Ascending aorta (tissue), 2 donors: ENCODE measurements around the gene TMEM121. TPM values are rescaled to one million over a fixed set of nuclear protein-coding genes. Genes with fewer than 3 reads are reported as not detected.
A peak's percentile ranks its signal among the peaks of the same experiment; 100 is the strongest.

Experiments
- DNase-seq, 2 donors: peaks; one replicate each; pipeline ENCODE4 v3.0.0-alpha.2; 2019; ENCODE audit warnings: low spot score in 2 of 2
- H3K27ac ChIP-seq, 2 donors: fragments of 200-600 bp; sonication (generic); one replicate each; pipeline ENCODE4 v1.5.1; 2016 to 2017; ENCODE audit warnings: mild to moderate bottlenecking in 1 of 2
- H3K27me3 ChIP-seq: fragments of 200-600 bp; sonication (generic); one replicate; pipeline ENCODE4 v1.5.1; 2017
- H3K36me3 ChIP-seq, 2 donors: fragments of 200-600 bp; sonication (generic); one replicate each; pipeline ENCODE4 v1.5.1; 2016
- H3K4me1 ChIP-seq, 2 donors: fragments of 200-600 bp; sonication (generic); one replicate each; pipeline ENCODE4 v1.5.1; 2016 to 2017; ENCODE audit warnings: mild to moderate bottlenecking in 1 of 2
- H3K4me3 ChIP-seq, 2 donors: fragments of 200-600 bp; sonication (generic); one replicate each; pipeline ENCODE4 v1.5.1; 2016 to 2017; ENCODE audit warnings: mild to moderate bottlenecking in 1 of 2
- H3K9me3 ChIP-seq, 2 donors: fragments of 200-600 bp; sonication (generic); one replicate each; pipeline ENCODE4 v1.5.1; 2016
- CTCF ChIP-seq, 3 experiments: fragments of 200-600 bp in 2 of 3; fragments of 450-650 bp in 1 of 3; sonication (generic) in 2 of 3; IDR thresholded peaks; one replicate each; pipeline ENCODE4 v1.5.1; 2016 to 2019; ENCODE audit warnings: antibody characterized with exemption in 3 of 3, mild to moderate bottlenecking in 1 of 3, moderate library complexity in 1 of 3
- intact Hi-C: fragments of 100-400 bp; cut with DNase I; formaldehyde crosslinking; loops from one replicate; pipeline ENCODE4 v1.15.1; 2023
- total RNA-seq: library from RNA; depleted of rRNA; stranded (reverse); fragments of >200 nt; gene quantifications from one replicate; pipeline ENCODE4 v1.1.0, GENCODE V29; 2016

The TMEM121 gene
- total RNA-seq, 1 donor from 2014 or later = 34.6 TPM

- TF ChIP-seq CTCF (IDR thresholded peaks at IDR 0.05) = no peak
- peaks cover 0 to 10% of the 10 kb centered on the region in 2 donors for H3K36me3 ChIP-seq
- H3K27me3 ChIP-seq = no peaks in the 10 kb centered on the region
- no peak overlapping the region for H3K27ac ChIP-seq
- peaks cover 0 to 9% of the 10 kb centered on the region in 2 donors for H3K4me1 ChIP-seq
- H3K4me3 ChIP-seq = no peak overlapping the region
- H3K9me3 ChIP-seq = no peaks in the 10 kb centered on the region
- DNase-seq = no peak
- intact Hi-C loops = loop anchor here (5.0 kb wide), 1 partner anchor 402 kb away; no protein-coding TSS in a partner anchor
These were observed 31.8 kb upstream of the TMEM121 start for GRCh38 chr14:105494606-105494929.

DNA sequence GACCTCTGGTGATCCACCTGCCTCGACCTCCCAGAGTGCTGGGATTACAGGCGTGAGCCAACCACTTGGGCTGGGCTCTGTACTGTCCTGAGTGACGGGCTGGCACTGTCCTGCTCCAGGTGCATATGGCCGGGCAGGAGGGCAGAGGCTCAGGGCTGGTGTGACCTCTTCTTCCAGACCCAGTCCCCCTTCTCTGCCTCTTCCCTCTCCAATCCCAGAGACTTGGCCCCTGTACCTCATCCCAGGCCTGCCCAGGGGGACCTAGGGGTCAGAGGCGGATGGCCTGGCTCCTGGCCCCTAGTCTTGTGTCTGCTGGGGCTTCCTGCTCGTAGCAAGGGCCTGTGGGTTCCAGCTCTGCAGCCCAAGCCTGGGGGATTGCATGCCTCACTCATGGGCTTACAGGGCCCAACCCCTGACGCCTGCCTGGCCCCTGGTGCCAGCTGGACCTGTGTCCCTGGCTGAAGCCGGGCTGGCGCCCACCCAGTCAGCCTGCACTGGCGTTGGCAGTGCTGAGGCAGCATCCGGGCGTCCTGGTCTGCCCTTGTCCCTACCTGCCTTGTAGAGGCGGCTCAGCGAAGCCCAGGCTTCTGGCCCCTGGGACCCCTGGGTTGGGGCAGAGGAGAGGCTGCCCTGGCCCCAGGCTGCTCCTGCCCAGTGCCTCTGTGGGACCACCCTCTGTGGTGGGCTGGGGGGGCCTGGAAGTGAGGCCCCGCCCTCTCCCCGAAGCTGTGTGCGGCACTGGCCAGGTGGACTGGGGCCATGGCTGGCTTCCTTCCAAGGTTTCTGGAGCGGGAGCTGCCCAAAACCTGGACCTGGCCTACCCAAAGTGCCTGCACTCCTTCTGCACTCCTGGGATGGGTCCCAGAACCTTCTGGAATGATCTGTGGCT lies 31.0 kb upstream of the TMEM121 start:
- intact Hi-C loops = no loop called here
- TF ChIP-seq CTCF (IDR thresholded peaks at IDR 0.05) = no peak
- no peaks in the 10 kb centered on the region for H3K9me3 ChIP-seq
- no peak overlapping the region for H3K4me3 ChIP-seq
- H3K27ac ChIP-seq = no peak overlapping the region
- H3K4me1 ChIP-seq = peaks cover 0 to 6% of the 10 kb centered on the region in 2 donors
- no peaks in the 10 kb centered on the region for H3K27me3 ChIP-seq
- peak in 1 of 2 donors; percentile 64 for DNase-seq
- peaks cover 0 to 10% of the 10 kb centered on the region in 2 donors for H3K36me3 ChIP-seq

DNA sequence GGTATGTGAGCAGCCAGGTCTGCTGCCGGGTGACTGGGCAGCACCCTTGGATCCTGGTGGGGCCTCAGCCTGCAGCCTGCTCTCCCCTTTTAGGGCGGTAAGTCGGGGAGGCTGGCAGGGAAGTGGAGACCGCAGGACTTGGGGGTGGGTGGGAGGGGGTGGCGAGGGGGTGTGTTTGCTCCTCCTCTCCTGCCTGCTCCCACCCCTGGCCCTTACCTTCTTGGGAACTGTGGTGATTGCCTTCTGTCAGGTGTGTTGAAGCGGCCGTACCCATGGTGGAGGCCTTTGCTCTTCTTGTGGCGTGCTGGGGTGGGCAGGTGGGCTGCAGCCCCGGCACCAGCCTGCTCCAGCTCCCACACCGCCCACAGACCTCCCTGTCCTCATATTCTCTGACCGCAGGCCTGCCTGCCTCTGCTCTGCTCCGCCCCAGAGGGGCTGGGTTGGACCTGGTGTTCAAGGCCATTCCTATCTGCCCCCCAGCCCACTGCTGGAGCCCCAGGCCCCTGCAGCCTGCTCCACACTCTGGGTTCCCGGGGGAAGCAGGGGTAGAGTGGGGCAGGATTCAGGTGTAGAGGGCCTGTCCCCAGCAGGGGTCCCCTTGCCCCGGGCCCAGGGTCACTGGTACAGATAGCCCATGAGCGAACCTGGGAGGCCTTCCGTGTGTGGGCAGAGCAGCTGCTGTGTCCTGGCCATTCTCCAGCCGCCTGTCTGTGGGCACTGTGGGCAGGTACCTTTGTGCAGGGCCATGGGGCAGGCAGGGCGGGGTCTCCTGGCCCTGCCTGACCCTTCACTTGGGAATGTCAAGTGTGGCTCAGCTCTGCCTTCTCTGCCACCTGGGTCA lies 30.2 kb upstream of the TMEM121 start:
- H3K4me3 ChIP-seq = no peak overlapping the region
- no peak for TF ChIP-seq CTCF (IDR thresholded peaks at IDR 0.05)

DNA sequence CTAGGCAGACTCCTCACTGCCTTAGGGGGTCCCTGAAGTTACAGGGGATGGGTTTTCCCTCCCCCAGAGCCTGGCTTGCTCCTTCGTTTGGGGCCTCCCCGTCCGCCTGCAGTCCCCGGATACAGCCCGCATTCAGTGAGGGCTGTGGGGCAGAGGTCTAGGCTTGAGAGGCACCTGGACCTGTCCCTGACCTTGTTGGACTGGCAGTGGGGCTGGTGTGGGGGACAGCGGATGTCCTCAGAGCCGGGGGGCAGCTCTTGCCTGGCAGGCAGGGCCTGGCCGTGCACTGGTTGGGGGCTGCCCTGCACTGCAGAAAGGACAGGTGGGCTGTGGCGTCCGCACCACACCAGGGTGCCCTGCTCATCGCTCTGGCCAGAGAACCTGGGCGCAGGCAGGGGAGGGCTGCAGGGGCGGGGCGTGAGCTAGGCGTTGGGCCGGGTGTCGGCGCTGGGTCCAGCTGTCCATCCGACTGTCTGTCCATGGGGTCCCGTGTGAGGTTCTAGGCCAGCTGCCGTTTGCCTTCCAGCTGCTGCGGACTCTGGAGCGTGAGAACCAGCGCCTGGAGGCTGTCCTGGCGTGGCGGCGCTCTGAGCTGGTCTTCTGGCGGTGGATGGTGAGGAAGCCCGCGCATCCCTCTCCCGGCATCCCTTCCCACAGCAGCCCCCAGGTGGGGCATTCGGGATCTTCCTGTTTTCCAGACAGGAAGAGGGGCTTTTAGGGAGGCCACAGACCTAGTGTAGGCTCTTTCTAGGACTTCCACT lies 29.4 kb upstream of the TMEM121 start:
- Histone ChIP-seq H3K4me3 (no peak overlapping the region), H3K27me3 (no peaks in the 10 kb centered on the region), H3K9me3 (no peaks in the 10 kb centered on the region), H3K4me1 (no peaks in the 10 kb centered on the region), H3K36me3 (peaks cover 0 to 10% of the 10 kb centered on the region in 2 donors), H3K27ac (no peak overlapping the region)
- TF ChIP-seq CTCF (IDR thresholded peaks at IDR 0.05) = no peak
- no peak for DNase-seq
- intact Hi-C loops = no loop called here

More for the DNA sequence above, 30.2 kb upstream of the TMEM121 start:
- Histone ChIP-seq H3K4me1 (peaks cover 0 to 6% of the 10 kb centered on the region in 2 donors), H3K27me3 (no peaks in the 10 kb centered on the region), H3K9me3 (no peaks in the 10 kb centered on the region), H3K27ac (no peak overlapping the region), H3K36me3 (peaks cover 0 to 10% of the 10 kb centered on the region in 2 donors)
- no peak for DNase-seq
- intact Hi-C loops = no loop called here

- Histone ChIP-seq H3K9me3 (no peaks in the 10 kb centered on the region), H3K4me3 (no peak overlapping the region), H3K27ac (no peak overlapping the region), H3K27me3 (no peaks in the 10 kb centered on the region), H3K36me3 (peaks cover 0 to 10% of the 10 kb centered on the region in 2 donors), H3K4me1 (no peaks in the 10 kb centered on the region)
- no peak for TF ChIP-seq CTCF (IDR thresholded peaks at IDR 0.05)
- no peak for DNase-seq
- intact Hi-C loops = no loop called here
These were observed 28.5 kb upstream of the TMEM121 start for GRCh38 chr14:105497671-105498429.
